Activated T-helper 1 cell treated with Interleukin-2 at 50 U/mL for 16 hours (primary cell): ENCODE measurements around the gene TATDN2.

Source experiments
- DNase-seq: peaks from one replicate; pipeline ENCODE4 v3.0.0-alpha.2; 2020; ENCODE audit warnings: low read depth

TATDN2 gene

DNA sequence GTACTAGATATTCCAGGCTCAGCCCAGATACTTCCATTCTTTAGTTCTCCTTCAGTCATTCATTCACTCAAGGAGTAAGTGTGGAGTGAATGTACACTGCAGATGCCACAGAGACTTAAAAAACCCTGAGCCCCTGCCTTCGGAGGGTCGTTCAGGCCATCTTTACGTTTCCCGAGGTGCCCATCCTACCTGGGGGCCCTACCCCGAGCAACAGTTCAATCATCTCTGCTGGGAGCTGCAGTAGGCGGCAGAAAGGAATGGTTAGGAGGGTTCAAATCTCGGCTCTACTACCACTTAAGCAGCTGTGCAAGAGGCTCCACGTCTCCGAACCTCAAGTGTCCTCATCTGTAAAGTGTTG lies 72.0 kb downstream of the TATDN2 start:
- no peak for DNase-seq

DNA sequence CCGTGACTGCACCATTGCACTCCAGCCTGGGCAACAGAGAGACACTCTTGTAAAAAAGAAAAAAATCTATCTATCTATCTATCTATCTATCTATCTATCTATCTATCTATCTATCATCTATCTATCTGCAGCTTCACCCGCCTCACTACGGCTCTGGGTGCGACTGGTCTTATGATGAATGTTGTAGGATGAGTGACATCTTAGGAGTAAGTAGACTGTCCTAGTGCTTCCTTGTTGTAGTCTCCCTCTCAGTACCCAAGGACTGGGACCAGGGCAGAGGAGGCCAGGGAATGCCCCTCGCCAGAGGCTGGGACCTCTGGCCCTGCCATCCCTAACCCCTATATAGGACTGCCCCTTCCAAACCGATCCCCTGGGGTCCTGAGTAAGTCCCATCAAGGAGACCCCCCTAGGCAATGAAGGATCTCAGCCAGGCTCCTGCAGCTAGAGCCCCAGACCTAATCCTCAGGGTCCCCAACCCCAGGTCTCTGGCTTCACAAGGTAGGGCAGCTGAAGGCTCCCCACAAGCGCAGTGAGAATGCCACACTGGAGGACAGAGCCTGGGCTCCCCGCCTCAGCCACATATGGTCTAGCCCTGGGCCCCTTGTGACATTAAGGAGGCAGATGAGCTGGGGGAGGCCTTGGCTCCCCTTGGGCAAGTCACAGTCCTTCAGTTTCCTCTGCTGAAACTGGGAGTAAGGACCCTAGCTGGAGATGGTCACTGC lies 73.5 kb downstream of the TATDN2 start:
- DNase-seq = no peak

- no peak for DNase-seq
Observed at GRCh38 chr3:10322352-10322710, 74.1 kb downstream of the TATDN2 start.

DNA sequence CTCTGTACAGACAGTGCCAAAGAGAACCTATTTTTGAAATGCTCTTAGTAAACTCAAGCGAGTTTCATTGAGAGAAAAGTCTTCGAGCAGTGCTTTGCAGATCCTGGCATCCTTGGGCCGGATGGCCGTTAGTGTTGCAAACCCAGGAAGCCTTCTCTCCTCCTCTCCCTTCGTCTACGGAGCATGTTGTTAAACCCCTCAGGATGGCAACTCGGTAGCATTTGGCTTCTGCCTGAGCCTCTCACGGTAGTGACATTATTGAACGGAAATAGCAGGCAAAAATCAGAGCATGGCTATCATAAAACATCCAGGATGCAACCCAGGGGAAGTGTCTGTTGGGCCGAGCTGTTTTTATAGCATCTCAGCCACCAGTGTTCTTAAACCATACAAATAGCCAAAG lies 79.3 kb downstream of the TATDN2 start:
- DNase-seq = no peak

DNA sequence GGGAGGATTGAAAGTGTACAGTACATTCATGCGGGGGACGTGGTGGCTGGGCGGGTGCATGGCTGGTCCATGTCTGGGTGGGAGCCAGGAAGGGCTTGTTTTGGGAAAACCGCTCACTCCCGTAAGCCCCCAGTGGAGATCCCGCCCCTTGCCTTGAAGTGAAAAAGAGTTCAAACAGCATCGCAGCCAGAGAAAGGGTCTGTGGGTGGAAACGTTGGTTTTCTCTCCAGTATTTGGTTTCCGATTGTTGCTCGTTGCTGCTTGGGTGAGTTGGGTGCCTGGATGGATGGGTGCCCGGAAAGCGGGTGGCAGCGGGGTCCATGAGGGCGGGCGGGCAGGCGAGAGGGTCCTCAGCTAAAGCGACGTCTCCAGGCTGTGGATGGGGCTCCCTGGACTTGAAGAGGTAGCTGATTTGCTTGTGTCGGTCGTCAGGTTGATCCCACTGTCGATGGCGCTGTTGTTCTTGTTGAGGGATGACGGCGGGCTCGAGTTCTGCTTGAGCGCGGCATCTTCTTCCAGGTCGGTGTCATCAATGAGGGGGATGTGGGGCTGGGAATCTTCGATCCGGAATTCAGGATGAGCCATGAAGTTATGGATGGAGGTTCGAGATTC lies 80.3 kb downstream of the TATDN2 start:
- no peak for DNase-seq

DNA sequence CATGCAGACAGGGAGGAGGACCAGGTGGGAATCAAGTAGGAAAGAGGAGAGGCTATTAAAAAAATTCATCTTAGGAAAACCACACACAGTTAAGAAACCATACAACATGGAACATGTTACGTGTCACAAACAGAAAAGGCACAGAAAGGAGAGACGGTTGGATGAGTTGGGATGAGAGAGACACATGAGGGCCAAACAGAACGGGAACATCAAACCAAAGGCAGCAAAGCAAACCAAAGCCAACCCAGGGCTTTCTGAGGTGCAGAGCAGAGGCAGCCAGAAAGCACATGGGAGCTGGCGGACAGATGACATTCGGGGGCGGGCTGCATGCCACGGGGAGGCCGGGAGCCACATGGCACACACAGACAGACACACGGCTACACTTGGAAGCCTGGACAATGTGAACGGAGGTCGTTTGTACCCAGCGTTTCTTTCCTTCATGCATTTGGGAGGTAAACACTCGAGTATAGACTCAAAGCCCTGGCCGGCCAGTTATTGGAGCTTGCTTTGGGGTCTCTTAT lies 81.3 kb downstream of the TATDN2 start:
- DNase-seq = no peak

DNA sequence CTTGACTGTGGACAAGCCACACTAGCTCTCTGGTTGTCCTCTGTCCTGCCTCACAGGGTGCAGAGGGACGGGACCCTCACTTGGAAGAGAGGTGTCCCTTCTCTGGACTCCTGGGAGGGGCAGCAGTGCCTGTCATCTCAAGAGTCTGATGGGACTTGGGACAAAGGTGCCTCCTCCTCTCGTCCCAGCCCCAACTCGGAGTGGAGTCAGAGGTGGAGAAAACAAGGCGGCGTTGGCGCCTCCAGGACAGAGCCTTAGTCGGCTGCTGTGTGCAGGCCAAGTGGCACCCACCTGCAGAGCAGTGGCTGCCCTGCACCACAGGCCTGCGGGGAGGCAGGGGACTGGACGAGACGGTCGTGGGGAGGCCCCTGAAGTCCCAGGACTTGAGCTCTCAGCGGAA lies 82.1 kb downstream of the TATDN2 start:
- DNase-seq = no peak
